CD14-positive monocyte (primary cell): Measurements from ENCODE around the gene MAP2K5. TPM values are rescaled to one million over a fixed set of nuclear protein-coding genes. Genes with fewer than 3 reads are reported as not detected.

ENCODE experiments used
- DNase-seq, 3 donors: peaks; one replicate each; pipeline ENCODE4 v3.0.0-alpha.2; 2011 to 2022
- H2AFZ ChIP-seq: 2 replicates; pipeline ENCODE4 v1.6.0; 2012; ENCODE audit warnings: mild to moderate bottlenecking, low read depth, low read length, inconsistent platforms; ENCODE audit not compliant: insufficient read depth, poor library complexity, severe bottlenecking
- H3K27ac ChIP-seq, 2 donors: 1 replicate in 1 of 2; 2 replicates in 1 of 2; pipeline ENCODE4 v1.5.1; 2012 to 2013; ENCODE audit warnings: low read length in 2 of 2, control low read depth in 1 of 2, inconsistent platforms in 1 of 2, low read depth in 1 of 2, mild to moderate bottlenecking in 1 of 2
- H3K27me3 ChIP-seq, 2 donors: one replicate each; pipeline versions ENCODE4 v1.6.0 to v1.6.1; 2011 to 2013; ENCODE audit warnings: low read length in 2 of 2; ENCODE audit not compliant: control insufficient read depth in 2 of 2, insufficient read depth in 2 of 2
- H3K36me3 ChIP-seq, 2 donors: replicated peaks in 1 of 2; 1 replicate in 1 of 2; 2 replicates in 1 of 2; pipeline versions ENCODE4 v1.5.1 to v1.6.1; 2012 to 2013; ENCODE audit warnings: low read length in 2 of 2, control low read depth in 1 of 2, inconsistent platforms in 1 of 2, mild to moderate bottlenecking in 1 of 2; ENCODE audit not compliant: insufficient read depth in 2 of 2, control insufficient read depth in 1 of 2
- H3K4me1 ChIP-seq, 2 donors: 1 replicate in 1 of 2; 2 replicates in 1 of 2; pipeline versions ENCODE4 v1.5.1 to v1.6.1; 2012 to 2013; ENCODE audit warnings: low read length in 2 of 2, control low read depth in 1 of 2, inconsistent platforms in 1 of 2, mild to moderate bottlenecking in 1 of 2, moderate library complexity in 1 of 2; ENCODE audit not compliant: insufficient read depth in 2 of 2, control insufficient read depth in 1 of 2
- H3K4me2 ChIP-seq: replicated peaks from 2 replicates; pipeline ENCODE3; 2012; ENCODE audit warnings: low read length, moderate library complexity, mild to moderate bottlenecking; ENCODE audit not compliant: poor library complexity, severe bottlenecking; ENCODE audit errors: extremely low read depth
- H3K4me3 ChIP-seq, 3 experiments: fragments of 200-600 bp in 1 of 3; sonication (generic) in 1 of 3; replicated peaks in 1 of 3; 1 replicate in 2 of 3; 2 replicates in 1 of 3; pipeline ENCODE4 v1.5.1; 2011 to 2013; ENCODE audit warnings: low read length in 3 of 3, mild to moderate bottlenecking in 3 of 3, control low read depth in 2 of 3, low read depth in 2 of 3, inconsistent platforms in 1 of 3, moderate library complexity in 1 of 3
- H3K79me2 ChIP-seq: 2 replicates; pipeline ENCODE4 v1.6.0; 2012; ENCODE audit warnings: mild to moderate bottlenecking, control low read depth, inconsistent platforms, low read length, moderate library complexity; ENCODE audit not compliant: insufficient read depth
- H3K9ac ChIP-seq: 2 replicates; pipeline ENCODE4 v1.6.0; 2017; ENCODE audit warnings: low read length, mild to moderate bottlenecking; ENCODE audit not compliant: insufficient read depth, poor library complexity, severe bottlenecking
- H3K9me3 ChIP-seq, 2 donors: replicated peaks in 1 of 2; 1 replicate in 1 of 2; 2 replicates in 1 of 2; pipeline versions ENCODE4 v1.5.1 to v1.6.1; 2012 to 2013; ENCODE audit warnings: low read length in 2 of 2, control low read depth in 1 of 2; ENCODE audit not compliant: control insufficient read depth in 1 of 2, insufficient read depth in 1 of 2
- H4K20me1 ChIP-seq: 2 replicates; pipeline ENCODE4 v1.6.0; 2012; ENCODE audit warnings: mild to moderate bottlenecking, low read length, control low read depth, moderate library complexity; ENCODE audit not compliant: insufficient read depth
- H3K27ac Mint-ChIP-seq, 7 donors: one replicate each; pipeline ENCODE4 v1.8.0; 2020; ENCODE audit warnings: mild to moderate bottlenecking in 7 of 7, mixed read lengths in 7 of 7, moderate library complexity in 6 of 7, inconsistent platforms in 2 of 7
- H3K27me3 Mint-ChIP-seq, 3 donors: one replicate each; pipeline ENCODE4 v1.8.0; 2021 to 2022; ENCODE audit warnings: low read depth in 3 of 3, mild to moderate bottlenecking in 3 of 3, mixed read lengths in 3 of 3, moderate library complexity in 3 of 3, inconsistent platforms in 1 of 3
- H3K36me3 Mint-ChIP-seq, 2 donors: one replicate each; pipeline ENCODE4 v1.8.0; 2020; ENCODE audit warnings: mixed read lengths in 2 of 2, inconsistent platforms in 1 of 2, mild to moderate bottlenecking in 1 of 2
- H3K4me1 Mint-ChIP-seq: one replicate; pipeline ENCODE4 v1.8.0; 2020; ENCODE audit warnings: mild to moderate bottlenecking, mixed read lengths
- H3K4me3 Mint-ChIP-seq, 2 donors: one replicate each; pipeline ENCODE4 v1.8.0; 2020; ENCODE audit warnings: mild to moderate bottlenecking in 2 of 2, mixed read lengths in 2 of 2, moderate library complexity in 1 of 2
- H3K9me3 Mint-ChIP-seq, 7 donors: one replicate each; pipeline ENCODE4 v1.8.0; 2020 to 2022; ENCODE audit warnings: mixed read lengths in 7 of 7, mild to moderate bottlenecking in 6 of 7, moderate library complexity in 6 of 7, inconsistent platforms in 2 of 7
- CTCF ChIP-seq: fragments of 200-600 bp; IDR thresholded peaks from one replicate; pipeline ENCODE4 v1.8.0; 2022; ENCODE audit warnings: antibody characterized with exemption, mild to moderate bottlenecking
- WGBS: methylation state at CpG from one replicate; pipeline ENCODE4 v1.1.5; 2013; ENCODE audit warnings: missing lambda C conversion rate; ENCODE audit not compliant: insufficient coverage; 5-methylcytosine and 5-hydroxymethylcytosine counted together
- intact Hi-C, 2 donors: fragments of 100-400 bp; cut with micrococcal nuclease; formaldehyde crosslinking; loops; one replicate each; pipeline versions ENCODE4 v1.15.0 to v1.15.1; 2023
- polyA plus RNA-seq, 3 donors: library from polyadenylated mRNA; depleted of rRNA in 1 of 3; unstranded in 2 of 3; stranded (reverse) in 1 of 3; fragments of 300-500 nt in 2 of 3; fragments of >200 nt in 1 of 3; fragmentation: Illumina TruSeq in 2 of 3; gene quantifications; 1 replicate in 2 of 3; 2 replicates in 1 of 3; pipeline ENCODE4 v1.2.3, GENCODE V29; 2012 to 2021

MAP2K5 gene
- polyA plus RNA-seq, 3 donors: 10.2 to 11.3 (median 10.6) TPM

GRCh38 chr15:67809866-67810265 is 267.4 kb downstream of the MAP2K5 start:
- Histone ChIP-seq H3K27me3 (no peaks in the 10 kb centered on the region), H3K79me2 (no peaks in the 10 kb centered on the region), H3K4me1 (no peaks in the 10 kb centered on the region), H4K20me1 (no peaks in the 10 kb centered on the region), H2AFZ (no peak overlapping the region), H3K9me3 (no peaks in the 10 kb centered on the region), H3K9ac (no peak overlapping the region), H3K27ac (no peak overlapping the region), H3K4me2 (no peak overlapping the region), H3K36me3 (no peaks in the 10 kb centered on the region), H3K4me3 (no peak overlapping the region)
- intact Hi-C loops: no loop called here
- H3K9me3 Mint-ChIP-seq: peaks cover 0 to 2% (median 0%) of the 10 kb centered on the region in 7 donors
- peaks cover 13 to 17% of the 10 kb centered on the region in 2 donors for H3K36me3 Mint-ChIP-seq
- peaks cover 0 to 7% (median 6%) of the 10 kb centered on the region in 3 donors for H3K27me3 Mint-ChIP-seq
- DNase-seq: no peak
- TF ChIP-seq CTCF: no peak
- H3K27ac Mint-ChIP-seq: no peak overlapping the region
- WGBS: 100% methylated on average over 3 of the region's 6 CpGs
- no peak overlapping the region for H3K4me3 Mint-ChIP-seq
- H3K4me1 Mint-ChIP-seq: no peaks in the 10 kb centered on the region

DNA sequence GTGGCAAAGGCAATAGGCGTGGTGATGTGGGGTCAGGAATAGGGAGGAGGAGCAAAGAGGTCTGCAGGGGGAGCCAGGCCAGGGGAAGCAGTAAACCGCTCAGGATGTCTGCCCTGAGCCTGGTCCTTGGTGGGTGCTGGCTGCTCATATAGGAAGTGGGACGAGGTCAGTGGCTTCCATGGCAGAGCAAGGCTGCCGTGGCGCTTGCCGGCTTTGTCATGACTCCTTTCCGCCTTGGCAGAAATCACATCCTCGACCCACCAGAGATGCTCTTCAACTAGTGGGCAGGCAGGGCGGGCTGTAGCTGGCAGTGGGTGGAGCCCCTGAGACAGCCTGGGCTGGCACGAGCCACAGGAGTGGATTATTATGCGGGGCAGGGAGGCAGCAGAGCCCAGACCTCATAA is 269.7 kb downstream of the MAP2K5 start:
- Histone ChIP-seq H3K36me3 (no peaks in the 10 kb centered on the region), H2AFZ (no peak overlapping the region), H3K27ac (no peak overlapping the region), H3K9me3 (no peaks in the 10 kb centered on the region), H3K4me1 (no peaks in the 10 kb centered on the region), H3K4me3 (no peak overlapping the region), H3K79me2 (no peaks in the 10 kb centered on the region), H4K20me1 (no peaks in the 10 kb centered on the region), H3K9ac (no peak overlapping the region), H3K4me2 (no peak overlapping the region), H3K27me3 (peaks cover 3 to 6% of the 10 kb centered on the region in 2 donors)
- 48% methylated on average over 10 of the region's 11 CpGs for WGBS
- H3K27ac Mint-ChIP-seq: no peak overlapping the region
- H3K4me1 Mint-ChIP-seq: no peaks in the 10 kb centered on the region
- intact Hi-C loops: no loop called here
- peaks cover 8 to 18% (median 17%) of the 10 kb centered on the region in 3 donors for H3K27me3 Mint-ChIP-seq
- H3K9me3 Mint-ChIP-seq: peaks cover 0 to 3% (median 0%) of the 10 kb centered on the region in 7 donors
- H3K4me3 Mint-ChIP-seq: no peak overlapping the region
- DNase-seq: no peak
- peaks cover 9 to 18% of the 10 kb centered on the region in 2 donors for H3K36me3 Mint-ChIP-seq
- TF ChIP-seq CTCF: no peak
